Measurements from ENCODE around the gene RPRML.
"Not testable (repeated sequence)": the region's sequence is repeated elsewhere in the genome, so short reads cannot be mapped to it uniquely, and the experiment has no call there.

DNA sequence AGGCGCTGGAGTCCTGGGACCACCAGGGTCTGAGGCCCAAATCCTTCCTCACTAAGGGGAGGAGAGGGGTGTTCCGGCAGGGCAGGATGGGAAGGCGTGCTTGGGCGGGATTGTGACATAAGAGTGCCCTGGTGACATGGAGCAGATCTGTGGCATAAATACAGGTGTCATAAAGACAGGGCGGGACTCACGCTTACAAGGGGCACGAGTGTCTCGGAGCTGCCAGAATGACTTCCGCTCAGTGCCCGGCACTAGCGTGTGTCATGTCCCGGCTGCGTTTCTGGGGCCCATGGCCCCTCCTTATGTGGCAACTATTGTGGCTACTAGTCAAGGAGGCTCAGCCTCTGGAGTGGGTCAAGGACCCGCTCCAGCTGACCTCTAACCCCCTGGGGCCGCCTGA, 37.9 kb upstream of the RPRML start:
- TF ChIP-seq, protein P1, sequence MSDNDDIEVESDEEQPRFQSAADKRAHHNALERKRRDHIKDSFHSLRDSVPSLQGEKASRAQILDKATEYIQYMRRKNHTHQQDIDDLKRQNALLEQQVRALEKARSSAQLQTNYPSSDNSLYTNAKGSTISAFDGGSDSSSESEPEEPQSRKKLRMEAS (IDR thresholded peaks at IDR 0.05) = not testable (repeated sequence)
- TF ChIP-seq, protein P2, sequence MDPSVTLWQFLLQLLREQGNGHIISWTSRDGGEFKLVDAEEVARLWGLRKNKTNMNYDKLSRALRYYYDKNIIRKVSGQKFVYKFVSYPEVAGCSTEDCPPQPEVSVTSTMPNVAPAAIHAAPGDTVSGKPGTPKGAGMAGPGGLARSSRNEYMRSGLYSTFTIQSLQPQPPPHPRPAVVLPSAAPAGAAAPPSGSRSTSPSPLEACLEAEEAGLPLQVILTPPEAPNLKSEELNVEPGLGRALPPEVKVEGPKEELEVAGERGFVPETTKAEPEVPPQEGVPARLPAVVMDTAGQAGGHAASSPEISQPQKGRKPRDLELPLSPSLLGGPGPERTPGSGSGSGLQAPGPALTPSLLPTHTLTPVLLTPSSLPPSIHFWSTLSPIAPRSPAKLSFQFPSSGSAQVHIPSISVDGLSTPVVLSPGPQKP (IDR thresholded peaks at IDR 0.05; ENCODE audit: low read depth, low read length) = not testable (repeated sequence)

Data from A549 (cell line).